Activated CD8-positive, alpha-beta memory T cell treated with anti-CD3 and anti-CD28 coated beads, Interleukin-2, amount 50 U/mL, for 4 hours (primary cell): ENCODE results near the gene ZMYM2.

Experiments
- DNase-seq: peaks from one replicate; pipeline ENCODE4 v3.0.0-alpha.2; 2020

The ZMYM2 gene

GRCh38 chr13:20049558-20050473, 91.3 kb downstream of the ZMYM2 start:
- DNase-seq: no peak

- no peak for DNase-seq
These were observed 92.8 kb downstream of the ZMYM2 start for GRCh38 chr13:20051366-20051765.

GRCh38 chr13:20053016-20053415, 94.5 kb downstream of the ZMYM2 start:
- no peak for DNase-seq

DNA sequence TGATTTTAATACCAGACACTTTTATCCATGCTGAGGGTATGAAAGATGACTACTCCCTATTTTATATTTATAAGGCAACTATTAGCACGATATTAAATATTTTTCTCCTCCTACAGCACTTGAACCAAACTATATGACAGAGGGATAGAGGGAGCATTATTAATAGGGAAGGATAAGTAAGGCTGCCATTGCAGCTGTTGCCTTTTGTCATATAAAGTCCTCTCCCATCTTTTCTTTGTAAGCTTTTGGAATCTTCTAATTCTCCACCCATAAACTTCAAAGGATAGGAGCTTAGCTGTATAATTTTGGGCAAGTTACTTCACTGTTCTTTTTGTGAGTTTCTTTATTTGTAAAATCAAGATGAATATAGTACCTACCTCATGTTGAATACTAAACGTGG, 95.4 kb downstream of the ZMYM2 start:
- no peak for DNase-seq

- no peak for DNase-seq
These were observed 96.1 kb downstream of the ZMYM2 start for GRCh38 chr13:20054586-20054985.

GRCh38 chr13:20057214-20057613, 98.7 kb downstream of the ZMYM2 start:
- no peak for DNase-seq

GRCh38 chr13:20057963-20058362, 99.4 kb downstream of the ZMYM2 start:
- no peak for DNase-seq

DNA sequence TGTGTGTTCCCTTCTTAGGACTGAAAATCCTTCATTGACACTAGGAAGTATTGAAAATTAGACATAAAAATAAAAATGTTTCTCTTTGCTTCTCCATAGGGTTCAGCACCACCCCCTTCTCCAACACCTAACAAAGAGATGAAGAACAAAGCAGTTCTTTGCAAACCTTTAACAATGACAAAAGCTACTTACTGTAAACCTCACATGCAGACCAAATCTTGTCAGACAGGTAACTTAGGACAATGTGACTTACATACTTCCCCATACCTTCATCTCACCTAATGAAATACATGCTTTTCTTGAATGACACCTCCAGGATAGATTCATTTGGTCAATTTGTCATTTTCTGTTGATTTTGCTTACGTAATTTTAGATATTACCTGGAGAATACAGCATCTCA, 99.9 kb downstream of the ZMYM2 start:
- no peak for DNase-seq

DNA sequence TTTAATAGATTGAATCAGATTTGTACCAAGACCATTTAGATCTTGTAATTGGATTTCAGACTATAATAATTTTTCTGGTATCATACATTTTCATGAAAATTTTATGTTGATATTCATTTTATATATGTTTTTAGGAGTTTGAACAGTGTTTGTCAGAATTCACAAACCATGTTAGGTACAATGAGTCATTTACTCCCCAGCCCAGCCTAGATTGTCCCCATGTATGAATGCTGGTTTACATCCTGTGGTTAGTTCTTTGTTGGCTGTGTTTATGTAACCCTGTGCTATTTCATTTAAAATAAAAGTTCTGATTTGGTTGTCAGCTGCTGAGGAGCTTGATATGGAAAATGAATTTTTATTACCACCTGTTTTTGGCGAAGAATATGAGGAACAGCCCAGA, 105.6 kb downstream of the ZMYM2 start:
- no peak for DNase-seq

DNA sequence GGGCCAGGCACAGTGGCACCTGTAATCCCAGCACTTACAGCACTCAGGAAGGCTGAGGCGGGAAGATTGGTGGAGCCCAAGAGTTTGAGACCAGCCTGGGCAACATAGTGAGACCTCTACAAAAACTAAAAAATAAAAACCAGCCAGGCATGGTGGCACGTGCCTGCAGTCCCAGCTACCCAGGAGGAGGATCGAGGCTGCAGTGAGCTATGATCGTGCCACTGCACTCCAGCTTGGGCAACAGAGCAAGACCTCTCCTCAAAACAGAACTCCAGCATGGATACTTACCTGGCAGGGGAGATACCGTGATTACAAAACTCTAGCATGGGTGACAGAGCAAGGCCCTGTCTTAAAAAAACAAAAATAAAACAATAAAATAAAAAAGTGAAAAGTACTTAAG, 107.0 kb downstream of the ZMYM2 start:
- no peak for DNase-seq

- no peak for DNase-seq
These were observed 111.4 kb downstream of the ZMYM2 start for GRCh38 chr13:20069956-20070355.

DNA sequence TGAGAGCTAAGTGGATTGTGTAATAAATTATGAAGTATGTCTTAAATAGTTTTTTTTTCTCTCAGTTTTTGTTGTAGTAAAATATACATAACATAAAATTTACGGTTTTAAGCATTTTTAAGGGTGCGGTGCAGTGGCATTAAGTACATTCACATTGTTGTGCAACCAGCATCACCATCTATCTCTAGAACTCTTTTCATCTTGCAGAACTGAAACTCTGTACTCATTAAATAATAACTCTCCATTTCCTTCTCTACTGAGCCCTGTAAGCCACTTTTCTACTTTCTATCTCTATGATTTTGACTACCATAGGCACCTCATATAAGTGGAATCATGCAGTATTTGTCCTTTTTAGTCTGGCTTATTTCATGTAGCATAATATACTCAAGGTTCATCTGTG, 115.2 kb downstream of the ZMYM2 start:
- no peak for DNase-seq

DNA sequence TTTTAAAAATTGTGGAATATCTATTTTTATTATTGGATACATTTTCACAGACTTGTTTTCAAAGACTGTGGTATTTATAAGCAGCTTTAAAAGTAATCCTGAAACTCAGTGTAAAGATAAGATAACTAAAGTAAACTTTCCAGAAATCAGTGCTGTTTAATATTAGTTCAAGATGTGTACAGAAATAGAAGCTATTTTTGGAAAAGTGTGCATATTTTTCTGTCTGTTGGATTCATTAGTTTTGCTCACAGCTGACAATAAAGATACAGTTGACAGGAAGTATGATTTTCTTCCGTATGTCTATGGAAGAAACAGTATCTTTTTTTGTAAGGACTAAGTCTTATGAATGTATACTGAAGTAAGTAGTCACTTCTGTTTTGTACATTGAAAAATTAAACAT, 116.4 kb downstream of the ZMYM2 start:
- DNase-seq: no peak

GRCh38 chr13:20077086-20077485, 118.6 kb downstream of the ZMYM2 start:
- no peak for DNase-seq

GRCh38 chr13:20080377-20081164, 122.0 kb downstream of the ZMYM2 start:
- no peak for DNase-seq

GRCh38 chr13:20090349-20090748, 131.8 kb downstream of the ZMYM2 start:
- no peak for DNase-seq

DNA sequence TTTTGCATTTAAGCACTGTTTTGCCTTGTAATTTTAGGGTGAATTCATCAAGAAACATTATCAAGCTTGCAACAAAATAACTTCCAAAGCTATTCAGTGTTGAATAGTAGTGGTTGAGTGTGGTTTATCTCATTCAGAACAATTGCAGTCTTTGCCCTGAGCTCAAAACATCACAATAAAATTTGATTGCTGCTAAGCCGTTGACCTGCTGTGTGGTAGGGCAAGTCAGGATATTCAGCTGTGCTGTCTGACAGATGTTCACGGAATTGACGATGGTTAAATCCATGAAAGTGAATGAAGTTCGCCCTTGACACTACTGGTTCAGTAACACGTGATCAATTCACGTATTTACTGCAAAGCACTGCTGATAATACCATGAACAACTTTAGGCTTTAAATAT, 135.4 kb downstream of the ZMYM2 start:
- no peak for DNase-seq

DNA sequence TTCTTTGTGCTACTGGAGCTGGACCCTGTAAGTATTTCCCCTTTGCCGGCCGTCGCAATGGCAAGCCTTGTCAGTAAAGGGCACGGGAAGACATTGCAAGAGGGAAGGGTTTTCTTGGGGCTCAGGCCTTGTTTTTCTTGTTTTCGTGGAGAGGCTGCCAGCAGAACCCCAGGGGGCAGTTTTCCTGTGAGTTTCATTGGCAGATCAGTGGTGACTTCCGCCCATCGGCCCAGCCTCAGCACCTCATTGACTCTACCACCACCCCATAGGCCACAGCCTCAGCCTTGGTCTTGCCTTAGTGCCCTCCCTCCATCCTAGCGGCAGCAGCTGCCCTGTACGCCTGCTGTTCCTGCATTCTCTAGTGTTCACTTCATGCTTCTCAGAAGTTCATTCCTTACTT, 140.8 kb downstream of the ZMYM2 start:
- DNase-seq: no peak

- no peak for DNase-seq
These were observed 143.2 kb downstream of the ZMYM2 start for GRCh38 chr13:20101467-20102316.

- DNase-seq: no peak
These were observed 144.1 kb downstream of the ZMYM2 start for GRCh38 chr13:20102525-20103180.

GRCh38 chr13:20105161-20105689, 146.7 kb downstream of the ZMYM2 start:
- no peak for DNase-seq

- DNase-seq: no peak
These were observed 148.2 kb downstream of the ZMYM2 start for GRCh38 chr13:20106742-20107141.
